Measurements from ENCODE around the gene RCOR1. TPM values are rescaled to one million over a fixed set of nuclear protein-coding genes. Genes with fewer than 3 reads are reported as not detected.

The RCOR1 gene
- total and polyA plus RNA-seq, 9 donors: 7.2 to 22.3 (median 18.3) TPM

GRCh38 chr14:102554821-102555819, 37.3 kb upstream of the RCOR1 start:
- intact Hi-C loops (cut with DNase I): no loop called here
- no peak overlapping the region for H3K27ac ChIP-seq
- peak overlapping the region; percentile 82 for H3K4me3 ChIP-seq
- no peaks in the 10 kb centered on the region for H3K27me3 ChIP-seq
- peaks cover 1% of the 10 kb centered on the region for H3K4me1 ChIP-seq (ENCODE audit: insufficient read depth)
- 6 to 13% (median 8%) methylated on average over 59 to 94 of the region's 94 CpGs for WGBS, 3 donors
- H3K9me3 ChIP-seq: no peaks in the 10 kb centered on the region
- no peaks in the 10 kb centered on the region for H3K36me3 ChIP-seq
- DNase-seq: peak in 2 of 5 donors; percentile 50 to 59
- no peak for TF ChIP-seq EP300 (IDR thresholded peaks at IDR 0.05)
- TF ChIP-seq POLR2A (IDR thresholded peaks at IDR 0.05): no peak
- TF ChIP-seq, protein P1, sequence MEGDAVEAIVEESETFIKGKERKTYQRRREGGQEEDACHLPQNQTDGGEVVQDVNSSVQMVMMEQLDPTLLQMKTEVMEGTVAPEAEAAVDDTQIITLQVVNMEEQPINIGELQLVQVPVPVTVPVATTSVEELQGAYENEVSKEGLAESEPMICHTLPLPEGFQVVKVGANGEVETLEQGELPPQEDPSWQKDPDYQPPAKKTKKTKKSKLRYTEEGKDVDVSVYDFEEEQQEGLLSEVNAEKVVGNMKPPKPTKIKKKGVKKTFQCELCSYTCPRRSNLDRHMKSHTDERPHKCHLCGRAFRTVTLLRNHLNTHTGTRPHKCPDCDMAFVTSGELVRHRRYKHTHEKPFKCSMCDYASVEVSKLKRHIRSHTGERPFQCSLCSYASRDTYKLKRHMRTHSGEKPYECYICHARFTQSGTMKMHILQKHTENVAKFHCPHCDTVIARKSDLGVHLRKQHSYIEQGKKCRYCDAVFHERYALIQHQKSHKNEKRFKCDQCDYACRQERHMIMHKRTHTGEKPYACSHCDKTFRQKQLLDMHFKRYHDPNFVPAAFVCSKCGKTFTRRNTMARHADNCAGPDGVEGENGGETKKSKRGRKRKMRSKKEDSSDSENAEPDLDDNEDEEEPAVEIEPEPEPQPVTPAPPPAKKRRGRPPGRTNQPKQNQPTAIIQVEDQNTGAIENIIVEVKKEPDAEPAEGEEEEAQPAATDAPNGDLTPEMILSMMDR (IDR thresholded peaks at IDR 0.05): no peak

GRCh38 chr14:102556098-102556677, 36.3 kb upstream of the RCOR1 start:
- Histone ChIP-seq H3K27ac (no peak overlapping the region), H3K36me3 (no peaks in the 10 kb centered on the region), H3K9me3 (no peaks in the 10 kb centered on the region), H3K4me1 (ENCODE audit: insufficient read depth) (peaks cover 1% of the 10 kb centered on the region), H3K4me3 (no peak overlapping the region), H3K27me3 (no peaks in the 10 kb centered on the region)
- intact Hi-C loops (cut with DNase I): no loop called here
- DNase-seq: no peak
- 91 to 94% (median 92%) methylated on average over 13 to 14 of the region's 14 CpGs for WGBS, 3 donors
- TF ChIP-seq POLR2A (IDR thresholded peaks at IDR 0.05): no peak
- TF ChIP-seq EP300 (IDR thresholded peaks at IDR 0.05): no peak
- TF ChIP-seq, protein P1 (IDR thresholded peaks at IDR 0.05): no peak

- Histone ChIP-seq H3K9me3 (no peaks in the 10 kb centered on the region), H3K36me3 (no peaks in the 10 kb centered on the region), H3K4me1 (ENCODE audit: insufficient read depth) (peaks cover 1% of the 10 kb centered on the region), H3K4me3 (no peak overlapping the region), H3K27me3 (no peaks in the 10 kb centered on the region), H3K27ac (no peak overlapping the region)
- DNase-seq: no peak
- 87 to 89% (median 88%) methylated on average over 9 to 12 of the region's 12 CpGs for WGBS, 3 donors
- TF ChIP-seq EP300 (IDR thresholded peaks at IDR 0.05): no peak
- TF ChIP-seq POLR2A (IDR thresholded peaks at IDR 0.05): no peak
- TF ChIP-seq, protein P1 (IDR thresholded peaks at IDR 0.05): no peak
- intact Hi-C loops (cut with DNase I): no loop called here
Observed at GRCh38 chr14:102557434-102558226, 34.8 kb upstream of the RCOR1 start.

DNA sequence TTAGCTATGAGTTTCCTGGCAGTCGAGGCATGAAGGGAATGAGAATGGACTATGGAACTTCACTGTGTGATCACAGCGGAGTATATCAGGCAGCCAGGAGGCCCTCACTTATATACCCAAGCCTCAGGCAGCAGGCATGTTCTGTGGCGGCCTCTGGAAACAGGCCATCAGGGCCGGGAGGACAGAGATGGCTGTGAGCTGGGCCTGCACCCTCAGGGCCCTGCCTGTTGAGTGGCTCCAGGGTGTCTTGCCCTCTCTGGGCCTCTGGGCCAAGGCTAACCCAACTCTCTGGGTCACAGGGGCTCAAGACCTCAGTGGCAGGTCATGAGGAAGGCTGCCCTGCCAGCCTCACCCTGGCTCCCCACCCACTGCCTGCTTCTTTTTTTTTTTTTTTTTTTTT, 33.9 kb upstream of the RCOR1 start:
- H3K27ac ChIP-seq: no peak overlapping the region
- intact Hi-C loops (cut with DNase I): no loop called here
- no peaks in the 10 kb centered on the region for H3K36me3 ChIP-seq
- 69 to 74% (median 70%) methylated on average over 4 of the region's 4 CpGs for WGBS, 3 donors
- H3K9me3 ChIP-seq: no peaks in the 10 kb centered on the region
- no peak for DNase-seq
- no peak overlapping the region for H3K4me3 ChIP-seq
- no peak for TF ChIP-seq EP300 (IDR thresholded peaks at IDR 0.05)
- no peak for TF ChIP-seq POLR2A (IDR thresholded peaks at IDR 0.05)
- TF ChIP-seq, protein P1 (IDR thresholded peaks at IDR 0.05): no peak
- peaks cover 1% of the 10 kb centered on the region for H3K4me1 ChIP-seq (ENCODE audit: insufficient read depth)
- H3K27me3 ChIP-seq: no peaks in the 10 kb centered on the region

All from ovary (tissue), 9 donors.